H9 (cell line): ENCODE data around the gene ANKHD1. TPM values are rescaled to one million over a fixed set of nuclear protein-coding genes. Genes with fewer than 3 reads are reported as not detected.

Experiments
- DNase-seq: peaks from one replicate; pipeline ENCODE4 v3.0.0-alpha.2; 2017
- H2AFZ ChIP-seq: one replicate; pipeline ENCODE4 v1.6.1; 2013; ENCODE audit warnings: mild to moderate bottlenecking, low read length, control low read depth, moderate library complexity
- H2AK5ac ChIP-seq: 2 replicates; pipeline ENCODE4 v1.6.1; 2013; ENCODE audit warnings: low read length, control low read depth, mixed read lengths; ENCODE audit not compliant: insufficient read length
- H2BK120ac ChIP-seq: one replicate; pipeline ENCODE4 v1.6.1; 2013; ENCODE audit warnings: low read depth, mild to moderate bottlenecking, low read length, control low read depth, inconsistent platforms; ENCODE audit not compliant: poor library complexity, severe bottlenecking
- H2BK12ac ChIP-seq: 2 replicates; pipeline ENCODE4 v1.6.1; 2013; ENCODE audit warnings: low read length, control low read depth, mixed read lengths, low read depth; ENCODE audit not compliant: insufficient read length
- H2BK15ac ChIP-seq: 2 replicates; pipeline ENCODE4 v1.6.1; 2013; ENCODE audit warnings: low read depth, low read length, control low read depth
- H2BK20ac ChIP-seq: one replicate; pipeline ENCODE4 v1.6.1; 2013; ENCODE audit warnings: low read depth, mild to moderate bottlenecking, low read length, control low read depth, inconsistent platforms; ENCODE audit not compliant: poor library complexity, severe bottlenecking
- H2BK5ac ChIP-seq: 2 replicates; pipeline ENCODE4 v1.6.1; 2013; ENCODE audit warnings: low read length, control low read depth, mixed read lengths; ENCODE audit not compliant: insufficient read length
- H3K14ac ChIP-seq: 2 replicates; pipeline ENCODE4 v1.6.1; 2013; ENCODE audit warnings: low read length, control low read depth; ENCODE audit not compliant: insufficient read depth
- H3K18ac ChIP-seq: 2 replicates; pipeline ENCODE4 v1.6.1; 2013; ENCODE audit warnings: low read depth, mild to moderate bottlenecking, mixed read lengths, low read length, control low read depth; ENCODE audit not compliant: insufficient read length
- H3K23ac ChIP-seq: 2 replicates; pipeline ENCODE4 v1.6.1; 2013; ENCODE audit warnings: low read length, control low read depth, mixed read lengths, low read depth; ENCODE audit not compliant: insufficient read length
- H3K23me2 ChIP-seq: 2 replicates; pipeline ENCODE4 v1.6.1; 2013; ENCODE audit warnings: low read depth, mild to moderate bottlenecking, mixed read lengths, low read length, control low read depth; ENCODE audit not compliant: insufficient read length, poor library complexity, severe bottlenecking
- H3K27ac ChIP-seq: 2 replicates; pipeline ENCODE4 v1.5.1; 2013; ENCODE audit warnings: low read length, control low read depth, mixed read lengths, low read depth; ENCODE audit not compliant: insufficient read length
- H3K27me3 ChIP-seq: 2 replicates; pipeline ENCODE4 v1.6.1; 2013; ENCODE audit warnings: low read length, control low read depth, inconsistent platforms; ENCODE audit not compliant: insufficient read depth
- H3K4ac ChIP-seq: 2 replicates; pipeline ENCODE4 v1.6.1; 2013; ENCODE audit warnings: low read depth, mild to moderate bottlenecking, control low read depth, inconsistent platforms, low read length, moderate library complexity
- H3K4me1 ChIP-seq: 2 replicates; pipeline ENCODE4 v1.6.1; 2013; ENCODE audit warnings: low read length, control low read depth, inconsistent platforms; ENCODE audit not compliant: insufficient read depth
- H3K4me2 ChIP-seq: 2 replicates; pipeline ENCODE4 v1.6.1; 2013; ENCODE audit warnings: low read length, control low read depth, mixed read lengths; ENCODE audit not compliant: insufficient read length, insufficient read depth
- H3K56ac ChIP-seq: 2 replicates; pipeline ENCODE4 v1.6.1; 2013; ENCODE audit warnings: low read depth, mild to moderate bottlenecking, mixed read lengths, low read length, control low read depth; ENCODE audit not compliant: insufficient read length
- H3K79me1 ChIP-seq: 2 replicates; pipeline ENCODE4 v1.6.1; 2013; ENCODE audit warnings: low read depth, mild to moderate bottlenecking, moderate library complexity, low read length, control low read depth, inconsistent platforms; ENCODE audit not compliant: insufficient read depth, poor library complexity, severe bottlenecking
- H3K79me2 ChIP-seq: 2 replicates; pipeline ENCODE4 v1.6.1; 2013; ENCODE audit warnings: low read length, control low read depth, inconsistent platforms; ENCODE audit not compliant: insufficient read depth
- H3K9ac ChIP-seq: 2 replicates; pipeline ENCODE4 v1.6.1; 2013; ENCODE audit warnings: low read length, control low read depth, mixed read lengths; ENCODE audit not compliant: insufficient read length; ENCODE audit errors: extremely low read depth
- H3K9me3 ChIP-seq: one replicate; pipeline ENCODE4 v1.6.1; 2013; ENCODE audit warnings: low read depth, low read length, inconsistent platforms; ENCODE audit not compliant: control insufficient read depth
- H3T11ph ChIP-seq: one replicate; pipeline ENCODE4 v1.6.1; 2013; ENCODE audit warnings: mild to moderate bottlenecking, low read length, control low read depth, inconsistent platforms
- H4K20me1 ChIP-seq: one replicate; pipeline ENCODE4 v1.6.1; 2013; ENCODE audit not compliant: control insufficient read depth, insufficient read length, insufficient read depth
- H4K5ac ChIP-seq: 2 replicates; pipeline ENCODE4 v1.6.1; 2013; ENCODE audit warnings: low read depth, mild to moderate bottlenecking, mixed read lengths, low read length, control low read depth; ENCODE audit not compliant: insufficient read length
- H4K8ac ChIP-seq: replicated peaks from 2 replicates; pipeline ENCODE4 v1.6.1; 2013; ENCODE audit warnings: low read length, control low read depth, mixed read lengths, low read depth; ENCODE audit not compliant: insufficient read length
- H4K91ac ChIP-seq: 2 replicates; pipeline ENCODE4 v1.6.1; 2013; ENCODE audit warnings: low read depth, mild to moderate bottlenecking, moderate library complexity, mixed read lengths, low read length, control low read depth; ENCODE audit not compliant: insufficient read length
- H3K27ac Mint-ChIP-seq, 3 experiments: 2 replicates in 2 of 3; 3 replicates in 1 of 3; pipeline ENCODE4 v1.8.0; 2020 to 2021; ENCODE audit warnings: mixed read lengths in 3 of 3, mild to moderate bottlenecking in 1 of 3, moderate library complexity in 1 of 3
- H3K27me3 Mint-ChIP-seq: 2 replicates; pipeline ENCODE4 v1.8.0; 2021; ENCODE audit warnings: low read depth, mild to moderate bottlenecking, moderate library complexity, mixed read lengths
- H3K36me3 Mint-ChIP-seq, 3 experiments: 2 replicates in 2 of 3; 3 replicates in 1 of 3; pipeline ENCODE4 v1.8.0; 2020 to 2021; ENCODE audit warnings: low read depth in 3 of 3, mixed read lengths in 3 of 3; ENCODE audit not compliant: insufficient read depth in 1 of 3
- H3K4me1 Mint-ChIP-seq, 2 experiments: 2 replicates each; pipeline ENCODE4 v1.8.0; 2020; ENCODE audit warnings: mixed read lengths in 2 of 2
- H3K4me3 Mint-ChIP-seq, 2 experiments: 2 replicates in 1 of 2; 3 replicates in 1 of 2; pipeline ENCODE4 v1.8.0; 2020 to 2021; ENCODE audit warnings: mild to moderate bottlenecking in 2 of 2, mixed read lengths in 2 of 2, moderate library complexity in 1 of 2
- H3K9me3 Mint-ChIP-seq, 2 experiments: 2 replicates in 1 of 2; 3 replicates in 1 of 2; pipeline ENCODE4 v1.8.0; 2020; ENCODE audit warnings: mild to moderate bottlenecking in 2 of 2, mixed read lengths in 2 of 2, moderate library complexity in 1 of 2
- WGBS: extraction: QIAGEN DNeasy Blood & Tissue Kit; methylation state at CpG from one replicate; pipeline ENCODE4 v1.1.7; 2013; ENCODE audit warnings: missing lambda C conversion rate, low lambda C conversion rate, mixed read lengths; ENCODE audit not compliant: insufficient read length; ENCODE audit errors: extremely low coverage; 5-methylcytosine and 5-hydroxymethylcytosine counted together
- total RNA-seq: library from RNA; stranded (reverse); gene quantifications from 2 replicates; pipeline ENCODE4 v1.2.1, GENCODE V29; 2021
- TF ChIP-seq, protein P1 (sequence below): fragments of 200-600 bp; sonication (generic); conservative IDR thresholded peaks from 3 replicates; pipeline ENCODE4 v1.8.0; 2021; ENCODE audit warnings: antibody characterized with exemption, mild to moderate bottlenecking

The ANKHD1 gene
- total RNA-seq, 1 experiment from 2014 or later = 105 TPM

DNA sequence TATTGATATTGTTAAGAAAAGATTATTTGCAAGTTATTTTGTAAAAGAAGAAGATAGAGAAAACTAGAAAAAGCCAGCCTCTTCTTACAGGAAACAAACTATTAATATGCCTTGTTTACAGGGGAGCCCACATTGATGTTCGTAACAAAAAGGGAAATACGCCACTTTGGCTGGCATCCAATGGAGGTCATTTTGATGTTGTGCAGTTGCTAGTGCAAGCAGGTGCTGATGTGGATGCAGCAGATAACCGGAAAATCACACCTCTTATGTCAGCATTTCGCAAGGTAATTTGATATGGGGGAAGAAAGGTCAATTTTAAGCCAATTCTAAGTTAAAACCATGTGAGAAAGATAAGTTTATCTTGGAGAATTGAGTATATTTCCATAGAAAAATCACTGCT, 108.3 kb downstream of the ANKHD1 start:
- Histone ChIP-seq H3K9me3 (no peaks in the 10 kb centered on the region), H3K79me2 (no peaks in the 10 kb centered on the region), H2BK15ac (no peak overlapping the region), H3K27ac (no peak overlapping the region), H3K4ac (no peak overlapping the region), H3K18ac (no peak overlapping the region), H3K56ac (no peak overlapping the region), H3K79me1 (no peaks in the 10 kb centered on the region), H2BK120ac (no peak overlapping the region), H3T11ph (no peak overlapping the region), H2AK5ac (no peak overlapping the region), H4K91ac (no peak overlapping the region), H4K20me1 (no peaks in the 10 kb centered on the region), H3K27me3 (no peaks in the 10 kb centered on the region), H3K4me1 (no peaks in the 10 kb centered on the region), H3K23ac (no peak overlapping the region), H2BK5ac (no peak overlapping the region), H4K5ac (no peak overlapping the region), H3K14ac (no peak overlapping the region), H2AFZ (no peak overlapping the region), H4K8ac (no peak overlapping the region), H3K23me2 (no peaks in the 10 kb centered on the region), H2BK12ac (no peak overlapping the region), H3K4me2 (no peak overlapping the region), H2BK20ac (no peak overlapping the region), H3K9ac (no peak overlapping the region)
- Mint-ChIP-seq H3K9me3 (no peaks in the 10 kb centered on the region), H3K27me3 (no peaks in the 10 kb centered on the region), H3K36me3 (peaks cover 31 to 81% (median 72%) of the 10 kb centered on the region in 3 experiments; a peak in 6 of 7 replicates), H3K4me3 (no peak overlapping the region), H3K27ac (no peak overlapping the region), H3K4me1 (no peaks in the 10 kb centered on the region)
- no peak for DNase-seq
- WGBS = no CpG with 5 or more reads among the region's 4 CpGs
- TF ChIP-seq, protein P1, sequence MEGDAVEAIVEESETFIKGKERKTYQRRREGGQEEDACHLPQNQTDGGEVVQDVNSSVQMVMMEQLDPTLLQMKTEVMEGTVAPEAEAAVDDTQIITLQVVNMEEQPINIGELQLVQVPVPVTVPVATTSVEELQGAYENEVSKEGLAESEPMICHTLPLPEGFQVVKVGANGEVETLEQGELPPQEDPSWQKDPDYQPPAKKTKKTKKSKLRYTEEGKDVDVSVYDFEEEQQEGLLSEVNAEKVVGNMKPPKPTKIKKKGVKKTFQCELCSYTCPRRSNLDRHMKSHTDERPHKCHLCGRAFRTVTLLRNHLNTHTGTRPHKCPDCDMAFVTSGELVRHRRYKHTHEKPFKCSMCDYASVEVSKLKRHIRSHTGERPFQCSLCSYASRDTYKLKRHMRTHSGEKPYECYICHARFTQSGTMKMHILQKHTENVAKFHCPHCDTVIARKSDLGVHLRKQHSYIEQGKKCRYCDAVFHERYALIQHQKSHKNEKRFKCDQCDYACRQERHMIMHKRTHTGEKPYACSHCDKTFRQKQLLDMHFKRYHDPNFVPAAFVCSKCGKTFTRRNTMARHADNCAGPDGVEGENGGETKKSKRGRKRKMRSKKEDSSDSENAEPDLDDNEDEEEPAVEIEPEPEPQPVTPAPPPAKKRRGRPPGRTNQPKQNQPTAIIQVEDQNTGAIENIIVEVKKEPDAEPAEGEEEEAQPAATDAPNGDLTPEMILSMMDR = no peak
